Neuron (in vitro differentiated cells): ENCODE measurements around the gene GRB10.

Experiments
- H2AFZ ChIP-seq: one replicate; pipeline ENCODE4 v1.6.1; 2013; ENCODE audit warnings: low read depth, mild to moderate bottlenecking, inconsistent platforms, low read length, moderate library complexity
- H3K27me3 ChIP-seq: one replicate; pipeline ENCODE4 v1.6.1; 2013; ENCODE audit warnings: low read length; ENCODE audit not compliant: insufficient read depth
- H3K36me3 ChIP-seq: one replicate; pipeline ENCODE4 v1.6.1; 2013; ENCODE audit warnings: low read length; ENCODE audit not compliant: insufficient read depth
- H3K4me1 ChIP-seq: one replicate; pipeline ENCODE4 v1.6.1; 2013; ENCODE audit warnings: low read length; ENCODE audit not compliant: insufficient read depth
- H3K4me3 ChIP-seq: 2 replicates; pipeline ENCODE4 v1.5.1; 2013; ENCODE audit warnings: mild to moderate bottlenecking, low read length, moderate library complexity
- H3K9me3 ChIP-seq: one replicate; pipeline ENCODE4 v1.6.1; 2013; ENCODE audit warnings: low read length

GRB10 gene

GRCh38 chr7:50795253-50795652 lies 12.6 kb upstream of the GRB10 start:
- H3K4me1 ChIP-seq = peaks cover 15% of the 10 kb centered on the region
- H2AFZ ChIP-seq = no peak overlapping the region
- H3K36me3 ChIP-seq = no peaks in the 10 kb centered on the region
- no peaks in the 10 kb centered on the region for H3K27me3 ChIP-seq
- peaks cover 4% of the 10 kb centered on the region for H3K9me3 ChIP-seq
- H3K4me3 ChIP-seq = no peak overlapping the region

- Histone ChIP-seq H2AFZ (no peak overlapping the region), H3K36me3 (no peaks in the 10 kb centered on the region), H3K9me3 (no peaks in the 10 kb centered on the region), H3K4me1 (peaks cover 15% of the 10 kb centered on the region), H3K27me3 (no peaks in the 10 kb centered on the region), H3K4me3 (peak overlapping the region; percentile 36)
Measured at GRCh38 chr7:50793947-50794570, 11.4 kb upstream of the GRB10 start.

DNA sequence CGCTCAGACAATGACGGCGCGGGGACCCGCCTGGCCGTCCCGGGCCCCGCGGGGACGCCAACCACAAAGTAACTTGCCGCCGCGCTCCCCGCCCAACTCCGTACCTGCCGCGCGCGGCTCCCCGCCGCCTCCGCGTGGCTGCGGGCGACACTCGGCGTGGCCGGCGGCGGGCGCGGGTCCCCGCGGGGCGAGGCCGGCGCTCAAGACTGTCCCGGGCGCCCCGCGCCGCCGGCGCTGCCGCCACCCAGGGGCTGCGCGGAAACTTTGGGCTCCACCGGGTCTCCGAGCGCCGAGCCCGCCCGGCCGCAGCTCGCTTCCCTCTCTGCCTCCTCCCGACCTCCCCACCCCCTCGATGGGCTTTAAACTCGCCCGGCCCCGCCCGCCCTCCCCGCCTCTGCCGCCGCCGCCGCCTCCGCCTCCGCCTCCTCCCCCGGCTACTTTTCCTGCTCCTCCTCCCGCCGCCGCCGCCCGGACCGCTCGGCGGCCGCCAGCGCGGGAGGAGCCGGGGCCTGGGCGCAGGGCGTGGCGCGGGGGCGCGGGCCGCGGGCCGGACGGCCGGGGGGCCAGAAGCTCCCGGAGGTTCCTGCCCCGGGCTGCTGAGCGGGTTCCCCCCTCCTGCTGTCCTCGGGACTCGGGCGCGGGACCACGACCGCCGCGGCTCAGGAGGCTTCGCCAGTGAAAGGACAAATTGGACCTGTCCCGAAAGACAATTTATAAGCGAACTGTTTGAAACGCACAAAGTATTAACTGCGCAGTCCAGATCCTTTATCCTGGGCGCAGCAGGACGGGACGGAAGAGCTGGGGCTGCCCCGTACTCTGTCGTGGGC lies 10.6 kb upstream of the GRB10 start:
- Histone ChIP-seq H3K9me3 (peaks cover 4% of the 10 kb centered on the region), H3K4me3 (peak overlapping the region; percentile 62), H3K4me1 (peaks cover 15% of the 10 kb centered on the region), H3K27me3 (no peaks in the 10 kb centered on the region), H2AFZ (no peak overlapping the region), H3K36me3 (no peaks in the 10 kb centered on the region)

- peaks cover 8% of the 10 kb centered on the region for H3K9me3 ChIP-seq
- peak overlapping the region; percentile 62 for H3K4me3 ChIP-seq
- H3K36me3 ChIP-seq = peaks cover 1% of the 10 kb centered on the region
- H2AFZ ChIP-seq = peak overlapping the region; percentile 75
- no peaks in the 10 kb centered on the region for H3K27me3 ChIP-seq
- H3K4me1 ChIP-seq = peaks cover 15% of the 10 kb centered on the region
Measured at GRCh38 chr7:50792342-50793119, 9.8 kb upstream of the GRB10 start.

DNA sequence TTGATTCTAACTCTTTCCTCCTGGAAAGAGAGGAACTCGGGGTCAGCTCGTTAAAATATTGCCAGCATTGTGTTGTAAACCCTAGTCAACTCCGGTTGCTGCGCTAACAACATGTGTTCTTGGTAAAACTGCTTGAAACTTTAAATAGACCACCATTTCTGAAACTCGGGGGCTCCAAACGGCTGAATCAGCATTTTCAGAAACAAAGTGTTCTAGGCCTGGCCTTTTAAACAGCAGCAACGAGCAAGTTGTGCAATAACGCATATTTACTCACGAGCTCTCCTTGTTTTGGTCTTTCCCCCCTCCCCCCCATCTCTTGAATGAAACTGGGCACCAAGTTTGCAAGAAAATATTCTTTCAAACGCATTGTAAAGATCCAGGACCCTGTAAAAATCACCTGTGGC lies 9.2 kb upstream of the GRB10 start:
- peaks cover 15% of the 10 kb centered on the region for H3K4me1 ChIP-seq
- peaks cover 3% of the 10 kb centered on the region for H3K36me3 ChIP-seq
- peaks cover 10% of the 10 kb centered on the region for H3K9me3 ChIP-seq
- no peaks in the 10 kb centered on the region for H3K27me3 ChIP-seq
- peak overlapping the region; percentile 75 for H2AFZ ChIP-seq
- H3K4me3 ChIP-seq = peak overlapping the region; percentile 62

DNA sequence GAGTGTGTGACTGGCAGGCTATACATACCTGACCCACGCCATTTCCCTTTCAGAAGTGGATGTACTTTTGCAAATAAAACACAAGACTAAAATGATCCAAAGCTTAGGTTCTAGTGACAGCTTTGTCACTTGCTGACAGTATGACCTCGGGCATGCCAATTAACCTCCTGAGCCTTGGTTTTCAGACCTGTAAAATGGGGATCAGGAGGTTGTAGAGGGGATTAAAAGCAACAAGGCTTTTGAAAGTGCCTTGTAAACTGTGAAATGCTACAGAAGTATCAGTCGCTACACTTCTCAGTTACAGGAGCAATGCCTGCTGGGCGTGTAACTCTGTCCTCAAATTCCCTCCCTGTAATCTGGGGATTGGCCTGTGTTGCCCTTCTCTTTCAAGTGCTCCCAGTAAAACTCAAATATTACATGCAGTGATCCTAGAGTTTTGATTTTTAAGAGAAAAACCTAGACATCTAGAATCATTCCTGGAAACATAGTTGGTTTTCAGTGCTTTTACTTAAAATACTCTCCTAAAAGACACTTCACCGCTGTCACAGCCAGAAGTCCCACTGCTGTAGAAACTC lies 8.8 kb upstream of the GRB10 start:
- H3K4me1 ChIP-seq = peaks cover 15% of the 10 kb centered on the region
- H3K9me3 ChIP-seq = peaks cover 10% of the 10 kb centered on the region
- peak overlapping the region; percentile 62 for H3K4me3 ChIP-seq
- peak overlapping the region; percentile 75 for H2AFZ ChIP-seq
- H3K27me3 ChIP-seq = no peaks in the 10 kb centered on the region
- H3K36me3 ChIP-seq = peaks cover 3% of the 10 kb centered on the region

GRCh38 chr7:50790381-50790780 lies 7.7 kb upstream of the GRB10 start:
- H3K4me3 ChIP-seq = no peak overlapping the region
- H2AFZ ChIP-seq = no peak overlapping the region
- H3K27me3 ChIP-seq = no peaks in the 10 kb centered on the region
- peaks cover 10% of the 10 kb centered on the region for H3K9me3 ChIP-seq
- peaks cover 3% of the 10 kb centered on the region for H3K36me3 ChIP-seq
- H3K4me1 ChIP-seq = peaks cover 15% of the 10 kb centered on the region

DNA sequence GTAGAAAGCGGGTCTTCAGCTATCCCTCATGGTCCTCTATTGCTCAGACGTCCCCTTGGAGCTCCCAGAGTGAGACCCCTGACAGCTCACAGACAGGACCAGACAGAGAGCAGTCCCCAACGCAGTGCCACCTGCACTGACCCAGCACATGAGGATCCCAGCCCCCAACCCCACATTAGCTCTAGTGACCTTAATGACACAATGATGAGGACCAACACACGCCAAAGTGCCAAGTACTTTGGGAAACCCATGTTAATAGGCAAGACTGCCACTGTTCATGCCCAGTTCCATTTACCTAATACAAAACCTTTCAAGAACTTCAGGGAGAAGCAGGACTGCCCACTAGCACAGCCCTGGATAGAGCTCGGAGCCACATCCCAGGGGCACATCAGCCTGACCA lies 5.7 kb upstream of the GRB10 start:
- H3K4me3 ChIP-seq = no peak overlapping the region

DNA sequence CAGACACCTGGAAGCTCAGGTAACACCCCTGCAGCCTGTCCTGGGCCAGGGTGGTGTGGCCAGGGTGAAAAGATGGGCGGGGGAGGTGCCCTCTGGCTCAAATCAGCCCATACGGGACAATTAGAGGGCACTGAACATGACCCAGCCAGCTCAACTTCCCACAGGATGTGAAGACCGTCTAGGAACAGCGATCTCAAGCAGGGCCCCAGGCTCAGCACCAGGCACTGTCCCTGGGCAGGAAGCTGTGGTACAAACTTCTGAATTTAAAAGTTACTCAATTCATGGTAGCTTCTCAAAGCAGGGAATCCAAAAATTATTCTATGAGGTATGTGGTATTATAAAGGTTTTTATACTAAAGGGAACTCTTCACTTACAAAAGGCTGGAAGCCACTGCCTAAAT lies 5.1 kb upstream of the GRB10 start:
- no peak overlapping the region for H3K4me3 ChIP-seq
- H3K4me1 ChIP-seq = peaks cover 27% of the 10 kb centered on the region
- H3K36me3 ChIP-seq = peaks cover 3% of the 10 kb centered on the region
- H3K27me3 ChIP-seq = no peaks in the 10 kb centered on the region
- no peak overlapping the region for H2AFZ ChIP-seq
- H3K9me3 ChIP-seq = peaks cover 10% of the 10 kb centered on the region

More for the DNA sequence above, 5.7 kb upstream of the GRB10 start:
- peaks cover 10% of the 10 kb centered on the region for H3K9me3 ChIP-seq
- H3K27me3 ChIP-seq = no peaks in the 10 kb centered on the region
- H3K36me3 ChIP-seq = peaks cover 3% of the 10 kb centered on the region
- peaks cover 27% of the 10 kb centered on the region for H3K4me1 ChIP-seq
- H2AFZ ChIP-seq = no peak overlapping the region

DNA sequence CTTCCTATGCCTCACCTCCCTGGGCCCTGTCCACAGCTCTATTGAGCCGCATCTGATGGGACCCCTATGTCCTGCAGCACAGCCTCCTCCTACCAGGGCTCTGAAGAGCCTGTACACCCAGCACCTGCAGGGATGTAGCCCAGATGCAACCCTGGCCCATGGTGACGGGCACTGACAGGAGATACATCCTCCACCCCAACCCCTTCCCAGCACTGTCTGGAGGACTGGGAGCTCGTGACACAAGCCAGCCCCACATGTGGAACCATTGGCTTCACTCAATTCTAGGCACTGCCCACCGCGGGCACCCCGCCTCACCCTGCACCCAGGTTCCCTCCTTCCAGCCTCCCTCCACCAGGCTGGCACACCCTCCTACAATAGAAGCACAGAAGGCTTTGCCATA lies 2.6 kb upstream of the GRB10 start:
- H3K4me1 ChIP-seq = peaks cover 17% of the 10 kb centered on the region
- H3K36me3 ChIP-seq = peaks cover 3% of the 10 kb centered on the region
- H3K27me3 ChIP-seq = no peaks in the 10 kb centered on the region
- H3K4me3 ChIP-seq = no peak overlapping the region
- no peak overlapping the region for H2AFZ ChIP-seq
- peaks cover 10% of the 10 kb centered on the region for H3K9me3 ChIP-seq

GRCh38 chr7:50783801-50784507 lies 1.3 kb upstream of the GRB10 start:
- H3K27me3 ChIP-seq = no peaks in the 10 kb centered on the region
- H3K36me3 ChIP-seq = peaks cover 3% of the 10 kb centered on the region
- H3K9me3 ChIP-seq = peaks cover 10% of the 10 kb centered on the region
- peaks cover 17% of the 10 kb centered on the region for H3K4me1 ChIP-seq
- H2AFZ ChIP-seq = no peak overlapping the region
- H3K4me3 ChIP-seq = peak overlapping the region; percentile 55

- H2AFZ ChIP-seq = no peak overlapping the region
- H3K4me1 ChIP-seq = peaks cover 17% of the 10 kb centered on the region
- peak overlapping the region; percentile 55 for H3K4me3 ChIP-seq
- peaks cover 6% of the 10 kb centered on the region for H3K9me3 ChIP-seq
- no peaks in the 10 kb centered on the region for H3K27me3 ChIP-seq
- H3K36me3 ChIP-seq = peaks cover 3% of the 10 kb centered on the region
Measured at GRCh38 chr7:50783303-50783702, 607 bp upstream of the GRB10 start.
